ENCODE measurements around the gene PITPNC1.

DNA sequence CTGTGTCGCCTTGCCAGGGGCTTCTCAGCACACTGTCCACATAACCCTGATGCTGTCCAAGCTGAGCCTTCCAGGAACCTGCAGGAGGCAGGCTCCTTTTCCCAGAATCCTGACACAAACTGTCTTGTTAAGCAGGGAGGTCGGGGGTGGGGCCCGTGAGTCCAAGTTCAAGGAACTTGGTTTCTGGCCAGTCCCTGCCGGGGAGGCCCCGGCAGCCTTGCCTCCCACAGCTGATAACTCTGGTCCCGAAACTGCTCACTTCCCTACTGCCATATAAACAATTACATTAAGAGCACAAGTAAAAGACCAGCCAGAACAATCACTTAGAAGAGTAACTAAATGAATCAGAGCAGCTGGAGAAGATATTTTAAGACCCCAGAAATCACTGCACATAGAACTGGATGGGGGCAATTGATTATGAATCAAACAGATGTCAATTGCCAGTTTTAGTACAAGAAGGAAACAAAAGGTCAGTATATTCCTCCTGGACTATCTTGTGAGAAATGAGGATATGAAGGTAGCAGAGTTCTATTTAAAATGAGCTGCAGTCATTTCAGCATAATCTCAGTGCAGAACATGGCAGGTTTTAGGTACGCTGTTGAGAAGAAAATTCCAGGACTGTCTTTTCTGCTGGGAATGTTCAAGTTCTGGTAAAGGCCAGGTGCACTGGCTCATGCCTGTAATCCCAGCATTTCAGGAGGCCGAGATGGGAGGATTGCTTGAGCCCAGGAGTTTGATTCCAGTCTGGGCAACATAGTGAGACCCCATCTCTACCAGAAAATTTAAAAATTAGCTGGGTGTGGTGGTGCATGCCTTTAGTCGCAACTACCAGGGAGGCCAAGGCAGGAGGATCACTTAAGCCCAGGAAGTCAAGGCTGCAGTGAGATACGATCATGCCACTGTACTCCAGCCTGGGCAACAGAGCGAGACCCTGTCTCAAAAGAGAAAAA lies 169.8 kb downstream of the PITPNC1 start:
- TF ChIP-seq, protein P1, sequence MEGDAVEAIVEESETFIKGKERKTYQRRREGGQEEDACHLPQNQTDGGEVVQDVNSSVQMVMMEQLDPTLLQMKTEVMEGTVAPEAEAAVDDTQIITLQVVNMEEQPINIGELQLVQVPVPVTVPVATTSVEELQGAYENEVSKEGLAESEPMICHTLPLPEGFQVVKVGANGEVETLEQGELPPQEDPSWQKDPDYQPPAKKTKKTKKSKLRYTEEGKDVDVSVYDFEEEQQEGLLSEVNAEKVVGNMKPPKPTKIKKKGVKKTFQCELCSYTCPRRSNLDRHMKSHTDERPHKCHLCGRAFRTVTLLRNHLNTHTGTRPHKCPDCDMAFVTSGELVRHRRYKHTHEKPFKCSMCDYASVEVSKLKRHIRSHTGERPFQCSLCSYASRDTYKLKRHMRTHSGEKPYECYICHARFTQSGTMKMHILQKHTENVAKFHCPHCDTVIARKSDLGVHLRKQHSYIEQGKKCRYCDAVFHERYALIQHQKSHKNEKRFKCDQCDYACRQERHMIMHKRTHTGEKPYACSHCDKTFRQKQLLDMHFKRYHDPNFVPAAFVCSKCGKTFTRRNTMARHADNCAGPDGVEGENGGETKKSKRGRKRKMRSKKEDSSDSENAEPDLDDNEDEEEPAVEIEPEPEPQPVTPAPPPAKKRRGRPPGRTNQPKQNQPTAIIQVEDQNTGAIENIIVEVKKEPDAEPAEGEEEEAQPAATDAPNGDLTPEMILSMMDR (IDR thresholded peaks at IDR 0.05) = no peak
- no peak for TF ChIP-seq POLR2A (IDR thresholded peaks at IDR 0.05)
- no peak for TF ChIP-seq POLR2AphosphoS5 (IDR thresholded peaks at IDR 0.05)

All from breast epithelium (tissue), 3 donors.